Gastroesophageal sphincter (tissue), 3 donors: ENCODE measurements around the gene CMYA5.

Source experiments
- CTCF ChIP-seq, 4 experiments: fragments of 200-600 bp in 2 of 4; fragments of 450-650 bp in 2 of 4; sonication (generic) in 1 of 4; IDR thresholded peaks; one replicate each; pipeline ENCODE4 v1.5.1; 2017 to 2019; ENCODE audit warnings: antibody characterized with exemption in 4 of 4, mild to moderate bottlenecking in 2 of 4, moderate library complexity in 2 of 4
- EP300 ChIP-seq: sonication (generic); formaldehyde crosslinking; IDR thresholded peaks from one replicate; pipeline ENCODE4 v1.6.1; 2017; ENCODE audit warnings: antibody characterized with exemption, mild to moderate bottlenecking
- POLR2A ChIP-seq, 2 donors: fragments of 450-650 bp; IDR thresholded peaks; one replicate each; pipeline ENCODE4 v1.6.1; 2017; ENCODE audit warnings: antibody characterized with exemption in 2 of 2, mild to moderate bottlenecking in 2 of 2, moderate library complexity in 1 of 2
- POLR2AphosphoS5 ChIP-seq: sonication (generic); formaldehyde crosslinking; IDR thresholded peaks from one replicate; pipeline ENCODE4 v1.6.1; 2017; ENCODE audit warnings: antibody characterized with exemption

DNA sequence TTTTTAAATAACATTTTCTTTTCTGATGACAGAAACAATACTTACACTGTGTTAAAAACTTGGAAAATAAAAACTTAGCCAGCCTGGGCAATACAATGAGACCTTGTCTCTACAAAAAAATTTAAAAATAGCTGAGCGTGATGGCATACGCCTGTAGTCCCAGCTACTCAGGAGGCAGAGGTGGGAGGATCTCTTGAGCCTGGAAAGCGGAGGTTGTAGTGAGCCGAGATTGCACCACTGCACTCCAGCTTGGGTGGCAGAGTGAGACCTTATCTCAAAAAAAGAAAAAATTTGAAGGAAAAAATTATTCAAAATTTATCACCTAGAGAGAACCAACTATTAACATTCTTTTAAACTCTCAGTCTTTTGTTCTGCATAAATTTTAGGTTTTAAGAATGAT is 4.9 kb upstream of the CMYA5 start:
- TF ChIP-seq POLR2A (IDR thresholded peaks at IDR 0.05) = no peak
- no peak for TF ChIP-seq EP300
- no peak for TF ChIP-seq CTCF (IDR thresholded peaks at IDR 0.05)
- no peak for TF ChIP-seq POLR2AphosphoS5
